OCI-LY1 (cell line): Measurements from ENCODE around the gene MATN3.

Experiments used
- H2AFZ ChIP-seq: fragments of 200-600 bp; sonication (generic), shearing (Covaris generic); 2 replicates; pipeline ENCODE4 v1.6.0; 2014; ENCODE audit warnings: antibody characterized with exemption, mild to moderate bottlenecking, low read length
- H3F3A ChIP-seq: fragments of 200-600 bp; sonication (generic), shearing (Covaris generic); 2 replicates; pipeline ENCODE4 v1.6.0; 2014; ENCODE audit warnings: mild to moderate bottlenecking, antibody characterized with exemption, low read length, moderate library complexity; ENCODE audit not compliant: insufficient read depth
- H3K27ac ChIP-seq: fragments of 200-600 bp; sonication (generic); 2 replicates; pipeline ENCODE4 v1.5.1; 2014; ENCODE audit warnings: low read length, mixed run types, mild to moderate bottlenecking, low read depth; ENCODE audit not compliant: poor library complexity, severe bottlenecking
- H3K27me3 ChIP-seq: fragments of 200-600 bp; sonication (generic); 2 replicates; pipeline ENCODE4 v1.6.0; 2014; ENCODE audit warnings: antibody characterized with exemption, mild to moderate bottlenecking, low read length, moderate library complexity; ENCODE audit not compliant: insufficient read depth
- H3K36me3 ChIP-seq: fragments of 200-600 bp; sonication (generic); 2 replicates; pipeline ENCODE4 v1.6.1; 2014; ENCODE audit warnings: mild to moderate bottlenecking, antibody characterized with exemption, low read length, moderate library complexity, mixed read lengths; ENCODE audit not compliant: insufficient read depth
- H3K4me1 ChIP-seq: fragments of 200-600 bp; sonication (generic); 2 replicates; pipeline ENCODE4 v1.5.1; 2014; ENCODE audit warnings: mild to moderate bottlenecking, low read length, moderate library complexity; ENCODE audit not compliant: insufficient read depth, severe bottlenecking
- H3K4me2 ChIP-seq: fragments of 200-600 bp; sonication (generic), shearing (Covaris generic); 2 replicates; pipeline ENCODE4 v1.6.1; 2014; ENCODE audit warnings: low read length
- H3K4me3 ChIP-seq: fragments of 200-600 bp; sonication (generic); 2 replicates; pipeline ENCODE4 v1.5.1; 2014; ENCODE audit warnings: low read length, low read depth, mild to moderate bottlenecking, mixed read lengths; ENCODE audit not compliant: poor library complexity, severe bottlenecking
- H3K79me2 ChIP-seq: fragments of 200-600 bp; shearing (Covaris generic); 2 replicates; pipeline ENCODE4 v1.6.1; 2016; ENCODE audit warnings: mixed run types, low read length, mixed read lengths; ENCODE audit not compliant: insufficient read depth
- H3K9ac ChIP-seq: fragments of 200-600 bp; sonication (generic), shearing (Covaris generic); 2 replicates; pipeline ENCODE4 v1.6.1; 2014; ENCODE audit warnings: mild to moderate bottlenecking, low read length, mixed read lengths
- H3K9me2 ChIP-seq: fragments of 200-600 bp; sonication (generic), shearing (Covaris generic); 2 replicates; pipeline ENCODE4 v1.6.1; 2014; ENCODE audit warnings: low read depth, mild to moderate bottlenecking, low read length, mixed read lengths
- H3K9me3 ChIP-seq: fragments of 200-600 bp; shearing (Covaris generic); 2 replicates; pipeline ENCODE4 v1.6.1; 2014; ENCODE audit warnings: low read length, mixed read lengths
- H4K20me1 ChIP-seq: fragments of 200-600 bp; sonication (generic), shearing (Covaris generic); 2 replicates; pipeline ENCODE4 v1.6.0; 2016; ENCODE audit warnings: mild to moderate bottlenecking, low read length; ENCODE audit not compliant: insufficient read depth
- EZH2 ChIP-seq: fragments of 200-600 bp; sonication (generic), shearing (Covaris generic); IDR thresholded peaks from 2 replicates; pipeline ENCODE4 v1.8.0; 2017; ENCODE audit warnings: borderline replicate concordance, mixed run types, mild to moderate bottlenecking, antibody characterized with exemption, low read length, moderate library complexity, mixed read lengths
- TF ChIP-seq, protein P1 (sequence below): fragments of 200-600 bp; sonication (generic), shearing (Covaris generic); IDR thresholded peaks from 2 replicates; pipeline ENCODE4 v1.5.1; 2017; ENCODE audit warnings: mild to moderate bottlenecking, antibody characterized with exemption, low read length, moderate library complexity, mixed read lengths

MATN3 gene

GRCh38 chr2:20018601-20019152 lies 6.2 kb upstream of the MATN3 start:
- no peaks in the 10 kb centered on the region for H3F3A ChIP-seq
- no peak for TF ChIP-seq EZH2
- TF ChIP-seq, protein P1, sequence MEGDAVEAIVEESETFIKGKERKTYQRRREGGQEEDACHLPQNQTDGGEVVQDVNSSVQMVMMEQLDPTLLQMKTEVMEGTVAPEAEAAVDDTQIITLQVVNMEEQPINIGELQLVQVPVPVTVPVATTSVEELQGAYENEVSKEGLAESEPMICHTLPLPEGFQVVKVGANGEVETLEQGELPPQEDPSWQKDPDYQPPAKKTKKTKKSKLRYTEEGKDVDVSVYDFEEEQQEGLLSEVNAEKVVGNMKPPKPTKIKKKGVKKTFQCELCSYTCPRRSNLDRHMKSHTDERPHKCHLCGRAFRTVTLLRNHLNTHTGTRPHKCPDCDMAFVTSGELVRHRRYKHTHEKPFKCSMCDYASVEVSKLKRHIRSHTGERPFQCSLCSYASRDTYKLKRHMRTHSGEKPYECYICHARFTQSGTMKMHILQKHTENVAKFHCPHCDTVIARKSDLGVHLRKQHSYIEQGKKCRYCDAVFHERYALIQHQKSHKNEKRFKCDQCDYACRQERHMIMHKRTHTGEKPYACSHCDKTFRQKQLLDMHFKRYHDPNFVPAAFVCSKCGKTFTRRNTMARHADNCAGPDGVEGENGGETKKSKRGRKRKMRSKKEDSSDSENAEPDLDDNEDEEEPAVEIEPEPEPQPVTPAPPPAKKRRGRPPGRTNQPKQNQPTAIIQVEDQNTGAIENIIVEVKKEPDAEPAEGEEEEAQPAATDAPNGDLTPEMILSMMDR: no peak
- H3K9me2 ChIP-seq: no peaks in the 10 kb centered on the region
- H3K9ac ChIP-seq: no peak overlapping the region
- H3K4me1 ChIP-seq: no peaks in the 10 kb centered on the region
- 0 out of 2 replicates have a peak, but pooled peaks cover 2% of the 10 kb centered on the region for H3K9me3 ChIP-seq
- H4K20me1 ChIP-seq: no peaks in the 10 kb centered on the region
- no peak overlapping the region for H3K4me2 ChIP-seq
- H3K36me3 ChIP-seq: no peaks in the 10 kb centered on the region
- H3K79me2 ChIP-seq: no peaks in the 10 kb centered on the region
- H3K4me3 ChIP-seq: no peak overlapping the region
- no peak overlapping the region for H3K27ac ChIP-seq
- H3K27me3 ChIP-seq: no peaks in the 10 kb centered on the region
- no peak overlapping the region for H2AFZ ChIP-seq

- Histone ChIP-seq H3K27me3 (no peaks in the 10 kb centered on the region), H3K9me3 (no peaks in the 10 kb centered on the region), H2AFZ (no peak overlapping the region), H3K27ac (no peak overlapping the region), H3F3A (no peaks in the 10 kb centered on the region), H4K20me1 (no peaks in the 10 kb centered on the region), H3K79me2 (no peaks in the 10 kb centered on the region), H3K4me2 (no peak overlapping the region), H3K9ac (no peak overlapping the region), H3K4me3 (no peak overlapping the region), H3K36me3 (no peaks in the 10 kb centered on the region), H3K4me1 (no peaks in the 10 kb centered on the region), H3K9me2 (no peaks in the 10 kb centered on the region)
- no peak for TF ChIP-seq EZH2
- TF ChIP-seq, protein P1: peak; percentile 25; the same call in 1 of the 2 replicates
Observed at GRCh38 chr2:20016346-20016745, 3.9 kb upstream of the MATN3 start.

DNA sequence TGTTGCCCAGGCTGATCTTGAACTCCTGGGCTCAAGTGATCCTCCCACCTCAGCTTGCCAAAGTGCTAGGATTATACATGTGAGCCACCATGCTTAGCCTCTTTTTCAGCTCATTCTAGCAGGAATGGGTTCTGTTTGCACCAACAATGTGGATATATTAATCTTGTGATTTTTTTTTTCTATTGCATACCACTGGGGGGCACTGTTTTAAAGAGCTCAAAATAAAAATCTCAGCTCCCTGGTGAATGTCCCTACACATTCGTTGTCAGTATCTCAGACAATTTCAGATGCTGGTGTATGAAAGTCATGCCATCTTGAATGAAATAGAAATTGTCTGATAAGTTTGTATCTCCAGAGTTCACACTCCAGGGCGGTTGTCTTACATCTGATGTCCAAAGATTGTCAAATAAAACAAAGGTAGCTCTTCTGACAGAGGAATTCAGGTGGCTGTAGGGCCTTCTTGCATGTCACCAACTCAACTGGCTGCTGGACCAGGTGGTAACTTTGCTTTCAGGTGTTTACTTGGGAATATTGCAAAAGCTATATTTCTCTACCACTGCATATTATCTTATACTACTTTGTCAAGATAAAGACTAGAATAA lies 3.1 kb upstream of the MATN3 start:
- Histone ChIP-seq H3K9me3 (no peaks in the 10 kb centered on the region), H3K9ac (no peak overlapping the region), H3K27ac (no peak overlapping the region), H3K79me2 (no peaks in the 10 kb centered on the region), H4K20me1 (no peaks in the 10 kb centered on the region), H3K4me2 (no peak overlapping the region), H3K36me3 (no peaks in the 10 kb centered on the region), H3K4me3 (no peak overlapping the region), H3K4me1 (no peaks in the 10 kb centered on the region), H3K27me3 (no peaks in the 10 kb centered on the region), H3F3A (no peaks in the 10 kb centered on the region), H3K9me2 (no peaks in the 10 kb centered on the region), H2AFZ (no peak overlapping the region)
- TF ChIP-seq, protein P1: peak; percentile 61
- TF ChIP-seq EZH2: no peak
